K562 (cell line): Measurements from ENCODE around the gene IRGQ. TPM values are rescaled to one million over a fixed set of nuclear protein-coding genes. Genes with fewer than 3 reads are reported as not detected.
A peak's percentile ranks its signal among the peaks of the same experiment; 100 is the strongest.

Experiments used
- ATAC-seq: fragments of 200-7000 bp; cut with Tn5 transposase; 3 replicates; pipeline ENCODE4 v1.9.1; 2020; ENCODE audit warnings: moderate library complexity
- BruUV-seq: library from RNA; stranded (reverse); fragments of 400-500 nt; replicated peaks from 2 replicates; lab custom pipeline; 2021; lab: Mats Ljungman, UMichigan
- CTCF ChIA-PET: fragments of 300-600 bp; formaldehyde crosslinking; extraction: SDS; loops from one replicate; lab custom pipeline; 2021; ENCODE audit warnings: low intra/inter-chr PET ratio; lab: Yijun Ruan, JAX
- POLR2A ChIA-PET: fragments of 300-600, 350-650 bp; sonication (Branson Sonifier 250); formaldehyde crosslinking; extraction: SDS; loops from one replicate; lab custom pipeline; 2021; ENCODE audit warnings: antibody characterized with exemption, inconsistent platforms; lab: Yijun Ruan, JAX
- DNase-seq, 4 experiments: peaks; one replicate each; pipeline versions ENCODE4 v3.0.0 to v3.0.0-alpha.2; 2011 to 2018; ENCODE audit warnings: low spot score in 3 of 4, mixed read lengths in 3 of 4; ENCODE audit errors: extremely low read depth in 1 of 4
- FAIRE-seq: peaks from 2 replicates; lab custom pipeline; 2011; peaks lifted over from hg19 to GRCh38; lab: Jason Lieb, UNC
- H2AFZ ChIP-seq: 2 replicates; pipeline ENCODE4 v1.6.0; 2011; ENCODE audit warnings: low read depth, low read length, control low read depth, inconsistent platforms
- H3K27ac ChIP-seq: fragments of 200-600 bp; 3 replicates; pipeline ENCODE4 v1.8.0; 2011; ENCODE audit warnings: low read depth, mild to moderate bottlenecking, control low read depth, inconsistent platforms, low read length, moderate library complexity, mixed read lengths; ENCODE audit errors: extremely low read depth
- H3K27me3 ChIP-seq, 2 experiments: fragments of 300-600 bp in 1 of 2; 2 replicates in 1 of 2; 3 replicates in 1 of 2; pipeline versions ENCODE4 v1.6.0 to v1.8.0; 2011; ENCODE audit warnings: inconsistent platforms in 2 of 2, low read length in 2 of 2, mild to moderate bottlenecking in 1 of 2, mixed read lengths in 1 of 2, moderate library complexity in 1 of 2; ENCODE audit not compliant: control insufficient read depth in 2 of 2, insufficient read depth in 2 of 2
- H3K36me3 ChIP-seq: fragments of 300-600 bp; 3 replicates; pipeline ENCODE4 v1.8.0; 2011; ENCODE audit warnings: mild to moderate bottlenecking, low read length, inconsistent platforms; ENCODE audit not compliant: control insufficient read depth, insufficient read depth
- H3K4me1 ChIP-seq, 2 experiments: fragments of 200-600 bp in 1 of 2; replicated peaks in 1 of 2; 2 replicates in 1 of 2; 3 replicates in 1 of 2; pipeline versions ENCODE4 v1.5.1 to v1.8.0; 2011; ENCODE audit warnings: inconsistent platforms in 2 of 2, low read length in 2 of 2, mild to moderate bottlenecking in 1 of 2, mixed read lengths in 1 of 2, moderate library complexity in 1 of 2; ENCODE audit not compliant: control insufficient read depth in 2 of 2, insufficient read depth in 2 of 2
- H3K4me2 ChIP-seq: 2 replicates; pipeline ENCODE4 v1.6.1; 2011; ENCODE audit warnings: low read length, control low read depth, inconsistent platforms, mixed read lengths; ENCODE audit not compliant: insufficient read depth
- H3K4me3 ChIP-seq: fragments of 200-600 bp; sonication (generic), shearing (Covaris generic); 2 replicates; pipeline ENCODE4 v1.5.1; 2016; ENCODE audit warnings: control low read depth, inconsistent platforms
- H3K79me2 ChIP-seq: fragments of 200-600 bp; 3 replicates; pipeline ENCODE4 v1.8.0; 2011; ENCODE audit warnings: low read length, inconsistent platforms; ENCODE audit not compliant: control insufficient read depth, insufficient read depth
- H3K9ac ChIP-seq, 2 experiments: 2 replicates each; pipeline versions ENCODE4 v1.6.0 to v1.6.1; 2011; ENCODE audit warnings: low read depth in 2 of 2, low read length in 2 of 2, control low read depth in 1 of 2, inconsistent platforms in 1 of 2, mild to moderate bottlenecking in 1 of 2, mixed read lengths in 1 of 2; ENCODE audit not compliant: insufficient read depth in 1 of 2
- H3K9me1 ChIP-seq: one replicate; pipeline ENCODE4 v1.6.0; 2011; ENCODE audit warnings: inconsistent platforms, mild to moderate bottlenecking, low read length, moderate library complexity; ENCODE audit not compliant: control insufficient read depth, insufficient read depth
- H3K9me3 ChIP-seq: replicated peaks from 2 replicates; pipeline ENCODE4 v1.5.1; 2011; ENCODE audit warnings: low read depth, low read length, inconsistent platforms; ENCODE audit not compliant: control insufficient read depth, insufficient read depth
- H4K20me1 ChIP-seq: replicated peaks from 2 replicates; pipeline ENCODE4 v1.6.1; 2011; ENCODE audit warnings: low read length, inconsistent platforms, mixed read lengths; ENCODE audit not compliant: control insufficient read depth, insufficient read depth
- BCOR ChIP-seq: fragments of 450-650 bp; IDR thresholded peaks from 2 replicates; pipeline ENCODE4 v1.6.1; 2016
- NFIC ChIP-seq: fragments of 450-650 bp; IDR thresholded peaks from 2 replicates; pipeline ENCODE4 v1.6.1; 2017; ENCODE audit warnings: mild to moderate bottlenecking, inconsistent platforms
- PTRF ChIP-seq: fragments of 450-650 bp; IDR thresholded peaks from 2 replicates; pipeline ENCODE4 v1.6.1; 2016; ENCODE audit warnings: mild to moderate bottlenecking, missing genetic modification characterization, missing compliant biosample characterization
- RBFOX2 ChIP-seq: fragments of 200-400 bp; formaldehyde crosslinking; IDR thresholded peaks from 2 replicates; pipeline ENCODE4 v1.6.1; 2017; ENCODE audit warnings: low read depth, mild to moderate bottlenecking, low read length, moderate library complexity
- RFX1 ChIP-seq: fragments of 450-650 bp; IDR thresholded peaks from 2 replicates; pipeline ENCODE4 v1.6.1; 2016; ENCODE audit warnings: mild to moderate bottlenecking, moderate library complexity
- WGBS: fragments of 100-300 bp; shearing (Covaris generic); methylation state at CpG from one replicate; pipeline ENCODE4 v1.1.6; 2016; ENCODE audit warnings: low coverage, mixed read lengths; ENCODE audit not compliant: insufficient coverage; ENCODE audit errors: missing lambda C conversion rate; 5-methylcytosine and 5-hydroxymethylcytosine counted together
- in situ Hi-C: fragments of 300-500 bp; cut with MboI; formaldehyde crosslinking; loops from 4 replicates; pipeline ENCODE4 v1.15.0; 2018; ENCODE audit warnings: inconsistent platforms, mixed read lengths
- intact Hi-C: fragments of 100-400 bp; cut with micrococcal nuclease; formaldehyde crosslinking; loops from 2 replicates; pipeline ENCODE4 v1.14.2; 2022
- polyA plus RNA-seq, 8 experiments: library from polyadenylated mRNA; depleted of rRNA in 4 of 8; stranded (reverse) in 5 of 8; unstranded in 3 of 8; fragments of >200 nt; fragmentation: Nextera tagmentation in 2 of 8; fragmentation: Illumina TruSeq in 1 of 8; extraction: Ambion mirVana in 2 of 8; extraction: Trizol in 1 of 8; gene quantifications; 2 replicates each; pipeline versions ENCODE4 v1.2.1 to v1.2.3, GENCODE V29; 2011 to 2014; ENCODE audit warnings: inconsistent platforms in 1 of 8, missing spikeins in 1 of 8
- total RNA-seq, 7 experiments: library from RNA; depleted of rRNA in 6 of 7; stranded (reverse); fragments of >200 nt in 6 of 7; fragmentation: Illumina TruSeq in 2 of 7; extraction: Trizol in 2 of 7; gene quantifications; 2 replicates each; pipeline versions ENCODE4 v1.2.1 to v1.2.3, GENCODE V29; 2011 to 2021; ENCODE audit warnings: low replicate concordance in 1 of 7

The IRGQ gene
- total and polyA plus RNA-seq, 9 of the 15 experiments (the other 6 are each of a cell fraction or from before 2014, with no cell fraction given): 3.5 to 19.2 (median 7.9) TPM

DNA sequence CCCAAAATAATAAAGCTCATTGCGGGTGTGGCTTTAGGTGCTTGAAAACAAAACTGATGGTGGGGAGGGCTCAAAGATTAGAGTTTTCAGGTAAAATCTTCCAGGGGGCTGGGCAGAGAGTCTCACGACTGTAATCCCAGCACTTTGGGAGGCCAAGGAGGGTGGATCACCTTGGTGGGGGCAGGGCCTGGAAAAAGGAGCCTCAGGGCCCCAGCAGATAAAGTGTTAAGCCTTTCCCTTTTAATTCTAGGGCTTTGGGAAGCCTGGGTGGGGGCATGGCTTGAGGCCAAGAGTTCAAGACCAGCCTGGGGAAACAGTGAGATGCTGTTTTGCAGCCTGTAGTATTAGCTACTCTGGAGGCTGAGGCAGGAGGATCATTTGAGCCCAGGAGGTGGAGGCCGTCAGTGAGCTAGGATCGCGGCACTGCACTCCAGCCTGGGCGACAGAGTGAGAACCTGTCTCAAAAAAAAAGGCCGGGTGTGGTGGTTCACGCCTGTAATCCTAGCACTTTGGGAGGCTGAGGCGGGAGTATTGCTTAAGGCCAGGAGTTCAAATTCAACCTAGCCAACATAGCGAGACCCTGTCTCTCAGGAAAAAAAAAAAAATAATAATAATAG is 1.7 kb downstream of the IRGQ start:
- Histone ChIP-seq H3K4me1 (peaks cover 15 to 47% of the 10 kb centered on the region in 2 experiments; a peak in 4 of 5 replicates), H3K9ac (peak overlapping the region in 1 of 2 experiments; percentile 45; a peak in 2 of 4 replicates)
- BruUV-seq: no TSS peak

DNA sequence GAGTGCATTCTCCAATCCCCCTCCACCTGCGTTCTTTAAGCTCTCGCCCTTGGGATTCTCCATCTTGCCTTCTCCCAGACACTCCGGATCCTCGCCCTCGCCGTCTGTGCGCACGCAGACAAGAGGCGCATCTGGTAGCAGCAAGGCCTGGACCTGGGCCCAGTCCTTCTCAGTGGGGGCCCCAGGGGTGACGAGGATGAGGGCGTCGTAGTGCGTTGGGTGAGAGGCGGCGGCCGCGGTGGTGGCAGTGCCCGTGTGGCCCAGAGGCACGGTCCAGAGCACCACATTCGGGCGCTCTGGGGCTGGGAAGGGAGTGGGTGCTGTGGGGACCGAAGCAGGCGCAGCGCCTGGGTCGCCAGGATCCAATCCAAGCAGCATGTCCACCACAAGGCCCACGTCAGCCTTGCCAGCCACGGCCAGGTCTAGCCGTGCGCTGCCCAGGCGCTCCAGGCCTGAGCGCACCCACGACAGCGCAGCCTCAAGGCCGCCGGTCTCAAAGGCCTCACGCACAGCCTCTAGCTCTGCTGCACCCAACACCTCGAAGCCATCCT is 3.1 kb downstream of the IRGQ start:
- no peak overlapping the region for H2AFZ ChIP-seq
- no peaks in the 10 kb centered on the region for H3K9me3 ChIP-seq
- WGBS: 89% methylated on average over 10 of the region's 37 CpGs
- DNase-seq: no peak
- H3K4me2 ChIP-seq: no peak overlapping the region
- H4K20me1 ChIP-seq: no peaks in the 10 kb centered on the region
- intact Hi-C loops: no loop called here
- peaks cover 25% of the 10 kb centered on the region; the same call in 2 of the 3 replicates for H3K36me3 ChIP-seq
- no peaks in the 10 kb centered on the region for H3K27me3 ChIP-seq
- in situ Hi-C loops: no loop called here
- peaks cover 29% of the 10 kb centered on the region for H3K79me2 ChIP-seq
- CTCF ChIA-PET: interaction anchor here (0.6 kb wide), 1 partner anchor 101 kb away, joined by 4 read pairs; no protein-coding TSS in a partner anchor
- TF ChIP-seq RBFOX2 (peak; percentile 24; the same call in 1 of the 2 replicates), RFX1 (no peak)
- H3K4me3 ChIP-seq: no peak overlapping the region
- no peak for FAIRE-seq
- no peak overlapping the region for H3K27ac ChIP-seq
- no peaks in the 10 kb centered on the region for H3K9me1 ChIP-seq
- BruUV-seq: no TSS peak
- POLR2A ChIA-PET: interaction anchor here (0.5 to 0.6 kb wide), 2 partner anchors 22 to 176 kb away, joined by 3 to 4 read pairs; no protein-coding TSS in a partner anchor
- peaks cover 11 to 42% of the 10 kb centered on the region in 2 experiments; a peak in 4 of 5 replicates for H3K4me1 ChIP-seq
- no peak for ATAC-seq
- peak overlapping the region in 1 of 2 experiments; percentile 66; a peak in 2 of 4 replicates for H3K9ac ChIP-seq

More for the DNA sequence above, 1.7 kb downstream of the IRGQ start:
- H3K79me2 ChIP-seq: peaks cover 41% of the 10 kb centered on the region
- FAIRE-seq: no peak
- CTCF ChIA-PET: interaction anchor here (1.9 kb wide), 1 partner anchor 146 kb away, joined by 9 read pairs; no protein-coding TSS in a partner anchor
- WGBS: 75% methylated on average over 9 of the region's 10 CpGs
- peaks cover 36% of the 10 kb centered on the region; the same call in 2 of the 3 replicates for H3K36me3 ChIP-seq
- H2AFZ ChIP-seq: 0 out of 2 replicates have a peak overlapping the region, but pooled peaks have one; percentile 75
- H3K4me2 ChIP-seq: peak overlapping the region; percentile 75; the same call in 1 of the 2 replicates
- no peaks in the 10 kb centered on the region for H3K9me1 ChIP-seq
- peak; percentile 53; the same call in 1 of the 2 replicates for TF ChIP-seq BCOR
- TF ChIP-seq NFIC: peak; percentile 14; the same call in 1 of the 2 replicates
- no peak for TF ChIP-seq PTRF (tag)
- TF ChIP-seq, all 486 proteins: peak for 2
- Histone ChIP-seq H3K27ac (peak overlapping the region; percentile 81; the same call in 2 of the 3 replicates), H3K9me3 (no peaks in the 10 kb centered on the region), H3K27me3 (no peaks in the 10 kb centered on the region), H4K20me1 (no peaks in the 10 kb centered on the region), H3K4me3 (peak overlapping the region; percentile 76; the same call in 1 of the 2 replicates)
- no peak for ATAC-seq
- no peak for DNase-seq
- in situ Hi-C loops: no loop called here
- intact Hi-C loops: no loop called here
- POLR2A ChIA-PET: interaction anchor here (0.8 to 5.6 kb wide), 7 partner anchors 8 to 1407 kb away, joined by 3 to 60 read pairs (median 4); partner anchors contain the start of genes RELB and SRRM5
